ENCODE measurements around the gene WDR7. TPM values are rescaled to one million over a fixed set of nuclear protein-coding genes. Genes with fewer than 3 reads are reported as not detected.

Gene WDR7
- polyA plus RNA-seq, 2 of the 4 experiments (the other 2 are of a cell fraction): 4.2 to 7.0 TPM

DNA sequence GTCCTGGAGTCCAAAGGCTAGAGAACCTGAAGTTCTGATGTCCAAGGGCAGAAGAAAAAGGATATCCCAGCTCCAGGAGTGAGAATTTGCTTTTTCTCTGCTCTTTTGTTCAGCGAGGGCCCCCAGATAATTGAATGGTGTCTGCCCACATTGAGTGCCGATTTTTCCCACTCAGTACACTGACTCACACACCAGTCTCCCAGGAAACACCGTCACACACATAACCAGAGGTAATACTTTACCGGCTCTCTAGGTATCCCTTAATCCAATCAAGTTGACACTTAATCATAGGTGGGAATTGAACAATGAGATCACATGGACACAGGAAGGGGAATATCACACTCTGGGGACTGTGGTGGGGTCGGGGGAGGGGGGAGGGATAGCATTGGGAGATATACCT is 161.5 kb downstream of the WDR7 start:
- ChIA-PET POLR2A (no interaction called here), CTCF (no interaction called here)
- 67% methylated on average over 4 of the region's 5 CpGs for WGBS (ENCODE audit: missing lambda C conversion rate)

DNA sequence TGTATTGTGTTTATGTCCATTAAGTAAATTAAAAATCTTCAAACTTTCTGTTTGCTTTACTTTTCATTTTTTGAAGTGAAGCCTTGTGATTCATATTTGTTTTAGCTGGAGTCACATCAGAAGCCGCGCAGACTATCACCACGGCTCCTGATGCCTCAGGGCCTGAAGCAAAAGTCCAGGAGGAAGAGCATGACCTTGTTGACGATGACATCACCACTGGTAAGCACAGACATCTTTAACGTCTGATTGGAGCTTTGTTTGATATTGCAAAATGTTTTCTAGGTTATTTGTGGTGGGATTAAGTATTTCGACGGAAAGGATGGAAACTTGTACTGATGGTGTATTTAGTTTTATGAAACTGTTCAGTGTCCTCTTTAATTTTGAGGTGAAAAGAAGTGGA is 164.8 kb downstream of the WDR7 start:
- peak overlapping the region; percentile 84 for H3K4me2 ChIP-seq
- H3K27ac ChIP-seq: peak overlapping the region; percentile 67 to 78
- 0% methylated on average over 7 of the region's 7 CpGs for WGBS (ENCODE audit: missing lambda C conversion rate)
- H3K4me3 ChIP-seq: no peak overlapping the region
- no peaks in the 10 kb centered on the region for H3K9me3 ChIP-seq
- DNase-seq (ENCODE audit: low read depth in 1 of 2, low spot score in 1 of 2) (peak; percentile 49 to 82), ATAC-seq (peak; percentile 97 to 100), FAIRE-seq (no peak)
- peaks cover 25% of the 10 kb centered on the region for H3K4me1 ChIP-seq
- ChIA-PET POLR2A (no interaction called here), CTCF (interaction anchor here (1.2 kb wide), 1 partner anchor 17 kb away, joined by 4 read pairs; no protein-coding TSS in a partner anchor)
- peak; percentile 40 to 72; a peak in 2 of 4 replicates for TF ChIP-seq CEBPB (IDR thresholded peaks at IDR 0.05)
- no peak for TF ChIP-seq MAZ (IDR thresholded peaks at IDR 0.05; ENCODE audit: borderline replicate concordance, low read depth, low read length)
- TF ChIP-seq ESRRA (IDR thresholded peaks at IDR 0.05; ENCODE audit: borderline replicate concordance, low read length): peak; percentile 55; the same call in 1 of the 2 replicates
- TF ChIP-seq EP300 (IDR thresholded peaks at IDR 0.05): peak; percentile 31 to 47; a peak in 2 of 5 replicates
- TF ChIP-seq JUNB (IDR thresholded peaks at IDR 0.05): peak; percentile 47; the same call in 1 of the 2 replicates
- TF ChIP-seq EHF (CRISPR knock-in tag; IDR thresholded peaks at IDR 0.05): no peak
- TF ChIP-seq JUN (IDR thresholded peaks at IDR 0.05): 0 out of 5 replicates have a peak, but pooled peaks of 1 of the 2 experiments have one; percentile 28
- TF ChIP-seq, protein P1, sequence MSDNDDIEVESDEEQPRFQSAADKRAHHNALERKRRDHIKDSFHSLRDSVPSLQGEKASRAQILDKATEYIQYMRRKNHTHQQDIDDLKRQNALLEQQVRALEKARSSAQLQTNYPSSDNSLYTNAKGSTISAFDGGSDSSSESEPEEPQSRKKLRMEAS (IDR thresholded peaks at IDR 0.05): peak; percentile 33; the same call in 1 of the 2 replicates
- TF ChIP-seq RFX5 (IDR thresholded peaks at IDR 0.05): no peak
- peak; percentile 40; the same call in 1 of the 2 replicates for TF ChIP-seq GATA3 (IDR thresholded peaks at IDR 0.05; ENCODE audit: borderline replicate concordance)
- TF ChIP-seq FOSL2 (IDR thresholded peaks at IDR 0.05): no peak
- TF ChIP-seq FOSL2 (CRISPR knock-in tag; IDR thresholded peaks at IDR 0.05): peak; percentile 54; the same call in 1 of the 2 replicates
- TF ChIP-seq, protein P2, sequence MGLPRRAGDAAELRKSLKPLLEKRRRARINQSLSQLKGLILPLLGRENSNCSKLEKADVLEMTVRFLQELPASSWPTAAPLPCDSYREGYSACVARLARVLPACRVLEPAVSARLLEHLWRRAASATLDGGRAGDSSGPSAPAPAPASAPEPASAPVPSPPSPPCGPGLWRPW (IDR thresholded peaks at IDR 0.05): no peak
- TF ChIP-seq, protein P3, sequence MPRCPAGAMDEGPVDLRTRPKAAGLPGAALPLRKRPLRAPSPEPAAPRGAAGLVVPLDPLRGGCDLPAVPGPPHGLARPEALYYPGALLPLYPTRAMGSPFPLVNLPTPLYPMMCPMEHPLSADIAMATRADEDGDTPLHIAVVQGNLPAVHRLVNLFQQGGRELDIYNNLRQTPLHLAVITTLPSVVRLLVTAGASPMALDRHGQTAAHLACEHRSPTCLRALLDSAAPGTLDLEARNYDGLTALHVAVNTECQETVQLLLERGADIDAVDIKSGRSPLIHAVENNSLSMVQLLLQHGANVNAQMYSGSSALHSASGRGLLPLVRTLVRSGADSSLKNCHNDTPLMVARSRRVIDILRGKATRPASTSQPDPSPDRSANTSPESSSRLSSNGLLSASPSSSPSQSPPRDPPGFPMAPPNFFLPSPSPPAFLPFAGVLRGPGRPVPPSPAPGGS (IDR thresholded peaks at IDR 0.05): no peak
- no peak for TF ChIP-seq HDAC2 (IDR thresholded peaks at IDR 0.05)

More for the DNA sequence above, 161.5 kb downstream of the WDR7 start:
- Histone ChIP-seq H3K4me2 (no peak overlapping the region), H3K9me3 (no peaks in the 10 kb centered on the region), H3K4me1 (peaks cover 25% of the 10 kb centered on the region), H3K4me3 (no peak overlapping the region), H3K27ac (0 out of 6 replicates have a peak overlapping the region, but pooled peaks of 1 of the 2 experiments have one; percentile 21)
- ATAC-seq (no peak), DNase-seq (ENCODE audit: low read depth in 1 of 2, low spot score in 1 of 2) (no peak), FAIRE-seq (no peak)
- TF ChIP-seq KDM1A (IDR thresholded peaks at IDR 0.05; ENCODE audit: low read depth) (no peak), FOXS1 (CRISPR knock-in tag; IDR thresholded peaks at IDR 0.05) (no peak), CBX8 (IDR thresholded peaks at IDR 0.05) (no peak), RFX5 (IDR thresholded peaks at IDR 0.05) (no peak), TP53 (CRISPR knock-in tag; IDR thresholded peaks at IDR 0.05) (no peak), HDAC2 (IDR thresholded peaks at IDR 0.05) (no peak), JUN (IDR thresholded peaks at IDR 0.05) (no peak), SREBF2 (IDR thresholded peaks at IDR 0.05) (no peak), MAFK (IDR thresholded peaks at IDR 0.05; ENCODE audit: partially characterized antibody) (no peak), KDM5A (IDR thresholded peaks at IDR 0.05) (no peak), ZSCAN20 (CRISPR knock-in tag; IDR thresholded peaks at IDR 0.05) (no peak), TFCP2L1 (CRISPR knock-in tag; IDR thresholded peaks at IDR 0.05) (no peak), POLR2A (IDR thresholded peaks at IDR 0.05; ENCODE audit: low read length) (no peak), GATA3 (IDR thresholded peaks at IDR 0.05; ENCODE audit: borderline replicate concordance) (no peak), HEYL (CRISPR knock-in tag; IDR thresholded peaks at IDR 0.05) (no peak)
- TF ChIP-seq, protein P4, sequence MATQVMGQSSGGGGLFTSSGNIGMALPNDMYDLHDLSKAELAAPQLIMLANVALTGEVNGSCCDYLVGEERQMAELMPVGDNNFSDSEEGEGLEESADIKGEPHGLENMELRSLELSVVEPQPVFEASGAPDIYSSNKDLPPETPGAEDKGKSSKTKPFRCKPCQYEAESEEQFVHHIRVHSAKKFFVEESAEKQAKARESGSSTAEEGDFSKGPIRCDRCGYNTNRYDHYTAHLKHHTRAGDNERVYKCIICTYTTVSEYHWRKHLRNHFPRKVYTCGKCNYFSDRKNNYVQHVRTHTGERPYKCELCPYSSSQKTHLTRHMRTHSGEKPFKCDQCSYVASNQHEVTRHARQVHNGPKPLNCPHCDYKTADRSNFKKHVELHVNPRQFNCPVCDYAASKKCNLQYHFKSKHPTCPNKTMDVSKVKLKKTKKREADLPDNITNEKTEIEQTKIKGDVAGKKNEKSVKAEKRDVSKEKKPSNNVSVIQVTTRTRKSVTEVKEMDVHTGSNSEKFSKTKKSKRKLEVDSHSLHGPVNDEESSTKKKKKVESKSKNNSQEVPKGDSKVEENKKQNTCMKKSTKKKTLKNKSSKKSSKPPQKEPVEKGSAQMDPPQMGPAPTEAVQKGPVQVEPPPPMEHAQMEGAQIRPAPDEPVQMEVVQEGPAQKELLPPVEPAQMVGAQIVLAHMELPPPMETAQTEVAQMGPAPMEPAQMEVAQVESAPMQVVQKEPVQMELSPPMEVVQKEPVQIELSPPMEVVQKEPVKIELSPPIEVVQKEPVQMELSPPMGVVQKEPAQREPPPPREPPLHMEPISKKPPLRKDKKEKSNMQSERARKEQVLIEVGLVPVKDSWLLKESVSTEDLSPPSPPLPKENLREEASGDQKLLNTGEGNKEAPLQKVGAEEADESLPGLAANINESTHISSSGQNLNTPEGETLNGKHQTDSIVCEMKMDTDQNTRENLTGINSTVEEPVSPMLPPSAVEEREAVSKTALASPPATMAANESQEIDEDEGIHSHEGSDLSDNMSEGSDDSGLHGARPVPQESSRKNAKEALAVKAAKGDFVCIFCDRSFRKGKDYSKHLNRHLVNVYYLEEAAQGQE (IDR thresholded peaks at IDR 0.05): no peak
- TF ChIP-seq, protein P5, sequence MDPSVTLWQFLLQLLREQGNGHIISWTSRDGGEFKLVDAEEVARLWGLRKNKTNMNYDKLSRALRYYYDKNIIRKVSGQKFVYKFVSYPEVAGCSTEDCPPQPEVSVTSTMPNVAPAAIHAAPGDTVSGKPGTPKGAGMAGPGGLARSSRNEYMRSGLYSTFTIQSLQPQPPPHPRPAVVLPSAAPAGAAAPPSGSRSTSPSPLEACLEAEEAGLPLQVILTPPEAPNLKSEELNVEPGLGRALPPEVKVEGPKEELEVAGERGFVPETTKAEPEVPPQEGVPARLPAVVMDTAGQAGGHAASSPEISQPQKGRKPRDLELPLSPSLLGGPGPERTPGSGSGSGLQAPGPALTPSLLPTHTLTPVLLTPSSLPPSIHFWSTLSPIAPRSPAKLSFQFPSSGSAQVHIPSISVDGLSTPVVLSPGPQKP (IDR thresholded peaks at IDR 0.05; ENCODE audit: low read depth, low read length): no peak
- TF ChIP-seq, protein P2 (IDR thresholded peaks at IDR 0.05): no peak

Measured in A549 (cell line).